ENCODE results near the gene IMMP2L. TPM values are rescaled to one million over a fixed set of nuclear protein-coding genes. Genes with fewer than 3 reads are reported as not detected.

IMMP2L gene
- total RNA-seq, 1 donor from 2014 or later = 40.8 TPM

- DNase-seq (ENCODE audit: low spot score) = no peak
These were observed 402.9 kb downstream of the IMMP2L start for GRCh38 chr7:111159426-111159825.

- DNase-seq (ENCODE audit: low spot score) = no peak
These were observed 411.6 kb downstream of the IMMP2L start for GRCh38 chr7:111150709-111151108.

GRCh38 chr7:111147708-111148533 is 414.4 kb downstream of the IMMP2L start:
- DNase-seq (ENCODE audit: low spot score) = no peak

- no peak for DNase-seq (ENCODE audit: low spot score)
These were observed 416.2 kb downstream of the IMMP2L start for GRCh38 chr7:111146136-111146535.

- DNase-seq (ENCODE audit: low spot score) = no peak
These were observed 416.8 kb downstream of the IMMP2L start for GRCh38 chr7:111145472-111145871.

- no peak for DNase-seq (ENCODE audit: low spot score)
These were observed 422.0 kb downstream of the IMMP2L start for GRCh38 chr7:111140091-111140865.

GRCh38 chr7:111138586-111138985 is 423.7 kb downstream of the IMMP2L start:
- no peak for DNase-seq (ENCODE audit: low spot score)

- no peak for DNase-seq (ENCODE audit: low spot score)
These were observed 424.1 kb downstream of the IMMP2L start for GRCh38 chr7:111138193-111138569.

- no peak for DNase-seq (ENCODE audit: low spot score)
These were observed 424.7 kb downstream of the IMMP2L start for GRCh38 chr7:111137296-111138192.

GRCh38 chr7:111132833-111133232 is 429.5 kb downstream of the IMMP2L start:
- no peak for DNase-seq (ENCODE audit: low spot score)

- DNase-seq (ENCODE audit: low spot score) = no peak
These were observed 432.9 kb downstream of the IMMP2L start for GRCh38 chr7:111129435-111129834.

- DNase-seq (ENCODE audit: low spot score) = no peak
These were observed 435.3 kb downstream of the IMMP2L start for GRCh38 chr7:111126987-111127386.

GRCh38 chr7:111115966-111116365 is 446.3 kb downstream of the IMMP2L start:
- DNase-seq (ENCODE audit: low spot score) = no peak

GRCh38 chr7:111113263-111114017 is 448.9 kb downstream of the IMMP2L start:
- no peak for DNase-seq (ENCODE audit: low spot score)

GRCh38 chr7:111112439-111112838 is 449.9 kb downstream of the IMMP2L start:
- no peak for DNase-seq (ENCODE audit: low spot score)

GRCh38 chr7:111108496-111108895 is 453.8 kb downstream of the IMMP2L start:
- DNase-seq (ENCODE audit: low spot score) = no peak

GRCh38 chr7:111108000-111108399 is 454.3 kb downstream of the IMMP2L start:
- DNase-seq (ENCODE audit: low spot score) = no peak

GRCh38 chr7:111107579-111107978 is 454.7 kb downstream of the IMMP2L start:
- DNase-seq (ENCODE audit: low spot score) = no peak

- no peak for DNase-seq (ENCODE audit: low spot score)
These were observed 457.0 kb downstream of the IMMP2L start for GRCh38 chr7:111105269-111105668.

- DNase-seq (ENCODE audit: low spot score) = no peak
These were observed 457.6 kb downstream of the IMMP2L start for GRCh38 chr7:111104710-111105109.

- DNase-seq (ENCODE audit: low spot score) = no peak
These were observed 458.5 kb downstream of the IMMP2L start for GRCh38 chr7:111103678-111104274.
